ENCODE measurements around the gene PTPN11.

Gene PTPN11

GRCh38 chr12:112557951-112558630 lies 139.3 kb downstream of the PTPN11 start:
- no peak for TF ChIP-seq CTCF (conservative IDR thresholded peaks at IDR 0.05)
- no peak overlapping the region for H3K27ac ChIP-seq

Data from VCaP (cell line).